HG03108 (cell line): Measurements from ENCODE around the gene LPP.

Experiments used
- ATAC-seq: cut with Tn5 transposase; IDR thresholded peaks from one replicate; pipeline ENCODE4 v1.9.1; 2021; ENCODE audit warnings: moderate library complexity; ENCODE audit not compliant: unreplicated experiment

LPP gene

DNA sequence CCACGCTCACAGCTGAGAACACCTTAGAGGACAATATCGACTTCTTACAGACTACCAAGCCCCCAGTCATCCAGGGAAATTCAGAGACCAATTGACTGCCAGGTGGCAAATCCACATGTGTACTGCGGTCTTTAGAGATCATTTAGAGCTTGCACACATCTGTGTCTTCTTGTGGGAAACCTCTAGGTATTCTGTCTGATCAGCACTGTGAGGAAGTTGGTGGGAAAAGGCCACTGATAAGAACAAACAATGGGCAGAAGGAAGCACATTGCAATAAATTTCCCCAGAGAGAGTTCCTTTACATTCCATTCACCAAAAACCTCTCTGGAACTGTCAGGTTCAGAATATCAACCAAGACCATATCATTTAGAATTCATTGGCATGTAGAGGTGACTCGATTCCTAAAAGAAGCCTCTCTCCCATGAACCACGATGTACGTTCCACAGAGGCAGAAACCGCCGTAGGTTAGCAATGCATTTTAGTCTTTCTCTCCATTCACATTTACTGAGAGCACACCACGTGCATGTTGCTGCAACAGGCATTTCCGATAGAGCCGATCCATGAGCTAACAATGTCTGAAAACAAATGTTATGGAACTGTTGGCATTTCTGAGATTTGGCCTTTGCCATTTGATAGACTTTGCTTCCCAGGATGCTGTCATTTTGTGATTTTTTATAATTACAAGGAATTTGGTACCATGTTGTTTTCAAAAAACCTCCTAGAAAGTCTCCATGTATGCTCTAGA lies 730.5 kb downstream of the LPP start:
- no peak for ATAC-seq

DNA sequence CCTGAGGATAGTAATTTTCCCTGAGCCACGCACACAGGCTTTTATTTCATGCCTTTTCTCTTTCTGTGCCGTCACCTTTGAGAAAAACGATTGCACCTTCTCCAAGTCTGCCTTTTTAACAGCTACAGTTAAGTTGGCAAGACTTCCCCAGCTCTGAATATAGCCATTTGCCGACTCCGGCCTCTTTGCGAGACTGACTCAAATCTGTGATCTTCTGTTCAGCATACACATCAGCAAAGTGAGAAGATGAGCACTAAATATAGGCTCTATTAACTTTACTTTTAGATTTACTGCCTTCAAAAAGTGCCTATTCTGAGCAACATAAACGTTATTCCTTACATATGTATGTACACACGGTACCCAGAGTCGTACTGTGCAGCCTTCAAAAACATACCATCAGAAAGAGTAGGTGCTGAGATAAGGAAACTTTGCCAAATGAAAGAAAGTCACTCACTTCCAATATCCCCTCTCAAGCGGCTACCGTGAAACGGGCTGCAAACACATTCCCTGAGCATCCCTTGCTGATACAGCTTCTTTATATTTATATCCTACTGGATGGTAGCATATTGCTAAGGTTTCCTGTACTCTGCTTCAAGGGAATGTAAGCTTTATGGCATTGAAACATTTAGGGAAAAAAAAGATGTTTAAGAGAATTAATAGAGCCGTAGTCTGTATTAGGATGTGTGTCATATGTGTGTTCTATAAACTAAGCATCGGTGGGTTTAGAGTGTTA lies 734.5 kb downstream of the LPP start:
- ATAC-seq: no peak

DNA sequence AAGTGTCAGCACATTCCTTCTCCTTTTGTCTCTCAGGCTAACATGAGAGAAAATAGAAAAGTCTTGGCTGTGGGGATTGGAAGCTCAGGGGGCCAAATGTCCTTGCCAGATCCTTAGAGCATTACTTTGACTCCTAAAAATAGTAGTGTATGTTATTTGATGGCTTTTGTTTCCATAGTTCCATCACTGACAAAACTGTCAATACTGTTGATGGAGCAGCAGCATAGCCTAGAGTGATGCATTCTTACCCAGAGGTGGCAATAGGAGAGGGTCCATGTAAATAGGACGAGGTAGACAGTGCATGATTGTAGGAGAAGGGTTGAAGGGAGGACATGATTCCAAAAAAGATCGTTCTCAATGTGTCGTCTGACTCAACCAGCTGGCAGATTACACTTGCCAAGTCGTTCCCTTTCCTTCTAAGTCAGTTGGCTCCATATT lies 735.1 kb downstream of the LPP start:
- no peak for ATAC-seq

DNA sequence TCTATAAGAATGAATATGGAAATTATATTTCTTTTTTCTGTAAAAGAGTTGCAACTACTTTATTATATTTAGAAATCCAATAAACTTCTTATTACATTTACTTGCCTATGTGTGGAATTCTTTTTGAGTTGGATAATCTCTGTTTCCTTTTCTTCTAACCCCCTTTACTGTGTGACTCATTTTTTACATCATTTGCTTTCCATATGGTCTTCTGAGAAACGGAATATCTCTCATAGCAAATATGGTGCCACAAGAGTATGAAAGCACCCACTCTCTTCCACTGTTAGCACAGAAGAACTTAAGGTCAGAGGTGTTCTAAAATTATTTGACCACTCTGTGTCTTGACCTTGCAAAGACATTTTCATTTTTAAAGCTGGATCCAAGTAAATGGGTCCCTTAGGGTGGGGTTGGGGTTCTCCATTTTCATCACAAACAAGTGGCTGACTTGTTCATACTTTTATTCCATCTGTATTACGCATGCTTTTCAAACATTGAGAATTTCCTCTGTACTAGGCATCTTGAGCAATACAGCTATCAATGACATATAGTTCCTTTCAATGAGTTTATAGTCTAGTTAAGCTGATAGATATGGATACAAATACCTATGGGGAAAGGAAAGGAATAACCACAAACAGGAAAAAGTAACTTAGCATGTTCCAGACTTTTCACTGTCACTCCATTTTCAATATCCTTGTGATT lies 736.8 kb downstream of the LPP start:
- ATAC-seq: no peak

DNA sequence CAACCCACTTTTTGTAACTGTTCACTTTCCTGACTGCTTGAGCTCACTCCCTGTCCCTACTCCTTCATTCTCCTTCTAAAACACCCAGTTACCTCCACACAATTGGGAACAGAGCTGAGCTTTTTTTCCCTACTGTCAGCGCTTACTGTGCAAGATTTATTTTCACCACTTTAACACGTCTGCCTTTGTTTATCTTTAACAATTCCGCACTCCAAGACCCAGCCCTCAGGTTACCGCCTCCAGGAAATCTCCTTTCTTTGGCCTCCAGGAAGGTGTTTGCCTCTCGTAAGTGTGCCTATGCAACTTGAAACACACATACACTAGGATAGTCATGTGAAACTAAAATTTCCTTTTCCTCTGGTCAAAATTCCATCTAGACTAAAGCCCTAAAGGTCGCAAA lies 745.9 kb downstream of the LPP start:
- no peak for ATAC-seq

DNA sequence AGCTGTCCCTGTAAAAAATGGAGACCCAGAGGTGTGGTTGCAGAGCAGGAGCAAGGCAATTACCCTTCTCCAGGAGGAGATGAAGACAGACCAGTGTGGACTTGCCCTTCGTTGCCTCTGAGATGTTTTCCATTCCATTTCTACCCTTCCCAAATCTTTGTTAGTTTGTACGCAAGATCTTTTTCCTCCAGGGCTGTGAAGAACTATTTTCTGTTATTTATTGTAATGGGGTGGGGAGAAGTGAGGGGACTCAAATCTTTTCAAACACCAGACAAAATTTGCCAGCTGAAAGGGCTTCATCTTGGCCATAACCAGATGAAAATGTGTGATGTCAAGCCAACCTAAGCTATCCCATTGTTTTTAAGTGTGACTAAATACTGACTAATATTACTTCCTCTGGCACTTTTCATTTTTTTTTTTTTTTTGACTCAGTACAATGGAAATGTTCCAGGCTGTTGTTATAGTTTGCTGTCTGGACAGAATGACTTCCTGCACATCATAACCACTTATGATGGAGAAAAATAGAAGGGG lies 746.5 kb downstream of the LPP start:
- no peak for ATAC-seq

DNA sequence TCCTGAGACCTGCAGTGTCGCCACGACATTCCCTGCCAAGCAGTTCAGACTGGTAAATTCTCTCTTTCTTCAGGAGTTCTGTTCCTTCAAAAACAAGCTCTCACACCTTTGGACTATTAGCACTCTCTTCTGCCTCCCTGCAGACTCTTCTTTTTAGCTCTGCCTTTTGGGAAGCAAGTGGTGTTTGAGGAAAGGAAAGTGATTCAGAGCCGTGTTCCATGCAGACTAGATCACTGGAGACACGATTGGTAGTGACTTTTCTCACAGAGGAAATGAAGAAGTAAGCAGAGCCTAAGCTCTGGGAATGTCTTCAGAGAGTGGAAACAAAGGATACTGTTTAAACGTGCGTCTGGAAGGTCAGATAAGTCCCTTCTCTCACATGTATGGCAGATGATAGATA lies 747.2 kb downstream of the LPP start:
- ATAC-seq: no peak

DNA sequence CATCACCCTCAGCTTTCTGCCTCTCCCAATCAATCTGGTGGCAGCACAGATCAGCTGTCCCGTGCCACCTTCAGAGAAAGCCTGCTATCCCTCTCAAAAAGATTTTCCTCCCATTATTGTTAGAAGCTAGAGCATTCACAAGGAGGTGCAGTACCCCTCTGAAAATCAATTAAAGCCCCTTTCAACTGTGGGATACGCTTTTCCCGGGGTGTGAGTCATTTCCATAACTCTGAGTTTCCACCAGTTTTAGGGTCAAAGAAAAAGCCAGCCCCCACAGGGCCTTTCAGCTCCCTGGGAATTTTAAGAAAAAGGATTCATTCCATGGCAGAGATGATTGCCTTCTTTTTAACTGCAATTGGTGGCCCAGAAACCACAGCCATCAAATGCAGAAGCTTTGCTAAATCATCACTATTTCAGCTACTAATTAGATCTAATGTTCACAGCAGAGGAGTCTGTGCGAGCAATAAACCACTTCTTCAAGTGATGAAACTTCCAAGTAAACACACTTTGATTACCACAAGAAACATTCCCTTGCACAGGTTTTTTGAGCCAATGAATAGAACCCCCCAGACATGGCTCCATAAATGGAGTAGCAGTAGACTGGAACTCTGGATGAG lies 747.8 kb downstream of the LPP start:
- no peak for ATAC-seq

DNA sequence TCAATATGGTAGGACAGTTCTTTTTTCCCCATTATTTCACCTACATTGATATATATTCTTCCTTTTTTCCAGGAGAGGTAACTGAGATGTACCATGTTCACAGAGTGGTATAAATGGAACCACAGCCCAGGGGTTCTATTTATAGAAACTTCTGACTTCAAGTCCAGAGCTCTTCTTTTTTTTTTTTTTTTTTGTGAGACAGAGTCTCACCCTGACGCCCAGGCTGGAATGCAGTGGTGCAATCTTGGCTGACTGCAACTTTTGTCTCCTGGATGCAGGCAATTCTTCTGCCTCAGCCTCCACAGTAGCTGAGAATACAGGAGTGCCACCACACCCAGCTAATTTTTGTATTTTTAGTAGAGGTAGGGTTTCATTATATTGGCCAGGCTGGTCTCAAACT lies 750.7 kb downstream of the LPP start:
- no peak for ATAC-seq

DNA sequence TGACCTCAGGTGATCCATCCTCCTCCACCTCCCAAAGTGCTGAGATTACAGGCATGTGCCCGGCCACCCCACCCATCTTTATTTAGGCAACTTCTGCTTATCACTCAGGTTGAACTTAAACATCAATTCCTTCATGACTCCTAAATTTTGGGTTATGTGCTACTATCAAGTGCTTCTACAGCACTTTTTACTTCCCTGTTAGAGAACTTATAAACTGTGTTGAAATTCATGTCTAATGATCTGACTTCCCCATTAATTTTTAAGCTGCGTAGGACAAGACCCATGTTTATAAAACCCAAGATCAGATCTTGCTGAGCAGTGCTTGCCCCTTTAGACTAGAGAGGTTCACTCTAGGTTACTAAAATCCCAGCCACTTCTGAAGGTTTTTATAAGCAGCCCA lies 751.6 kb downstream of the LPP start:
- ATAC-seq: no peak

DNA sequence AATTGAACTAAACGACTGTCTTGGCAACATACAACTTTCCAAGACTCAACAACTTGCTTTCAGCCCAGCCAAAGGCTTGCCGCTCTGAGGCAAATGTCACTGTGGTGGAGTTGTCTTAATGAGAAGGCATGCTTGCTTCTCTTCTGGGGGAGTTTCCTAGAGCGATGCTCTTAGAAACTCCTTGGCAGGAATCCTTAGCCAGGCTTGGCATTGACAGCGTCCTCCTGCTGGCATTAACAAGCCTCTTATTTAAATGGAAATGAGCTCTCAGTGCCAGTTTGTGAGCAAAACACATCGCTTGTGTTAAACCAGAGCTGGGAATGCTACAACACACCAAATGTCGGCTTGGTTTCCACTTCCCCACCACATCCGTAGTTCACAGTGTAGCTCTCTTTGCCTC lies 752.3 kb downstream of the LPP start:
- ATAC-seq: no peak

DNA sequence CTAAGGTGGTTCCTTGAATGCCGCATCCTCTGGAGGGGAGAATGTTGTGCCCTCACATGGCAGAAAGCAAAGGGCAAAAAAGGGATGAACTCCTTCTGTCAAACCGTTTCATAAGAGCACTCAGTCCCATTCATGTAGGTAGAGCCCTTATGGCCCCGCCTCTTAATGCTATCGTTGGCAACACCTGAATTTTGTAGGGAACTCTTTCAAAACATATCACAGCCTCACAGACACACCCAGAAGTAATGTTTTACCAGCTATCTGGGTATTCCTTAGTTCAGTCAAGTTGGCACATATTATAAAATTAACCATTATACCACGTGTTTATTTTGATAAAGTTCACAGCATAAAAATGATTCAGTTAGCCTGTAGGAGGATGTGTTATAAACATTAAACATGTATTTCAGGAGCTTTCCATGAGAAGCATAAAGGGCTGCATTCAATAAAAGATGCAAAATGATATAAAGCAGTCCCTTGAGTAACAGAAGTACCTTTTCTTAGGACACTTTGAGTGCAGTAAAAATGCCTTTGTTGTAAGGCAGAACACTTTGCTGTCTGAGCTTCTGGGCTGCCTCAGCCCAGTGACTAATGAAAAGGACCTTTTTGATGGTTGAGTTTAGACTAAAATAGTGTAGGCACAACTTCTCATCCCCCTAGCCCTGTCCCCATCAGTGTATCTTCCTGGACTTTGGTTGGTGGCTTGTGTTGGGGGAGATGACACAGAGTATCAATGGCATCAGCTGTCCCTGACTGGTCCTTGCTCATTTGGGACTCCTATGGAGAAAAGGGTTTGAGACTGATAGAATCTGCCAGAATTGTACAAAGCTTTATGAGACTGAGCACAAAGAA lies 754.3 kb downstream of the LPP start:
- ATAC-seq: no peak

DNA sequence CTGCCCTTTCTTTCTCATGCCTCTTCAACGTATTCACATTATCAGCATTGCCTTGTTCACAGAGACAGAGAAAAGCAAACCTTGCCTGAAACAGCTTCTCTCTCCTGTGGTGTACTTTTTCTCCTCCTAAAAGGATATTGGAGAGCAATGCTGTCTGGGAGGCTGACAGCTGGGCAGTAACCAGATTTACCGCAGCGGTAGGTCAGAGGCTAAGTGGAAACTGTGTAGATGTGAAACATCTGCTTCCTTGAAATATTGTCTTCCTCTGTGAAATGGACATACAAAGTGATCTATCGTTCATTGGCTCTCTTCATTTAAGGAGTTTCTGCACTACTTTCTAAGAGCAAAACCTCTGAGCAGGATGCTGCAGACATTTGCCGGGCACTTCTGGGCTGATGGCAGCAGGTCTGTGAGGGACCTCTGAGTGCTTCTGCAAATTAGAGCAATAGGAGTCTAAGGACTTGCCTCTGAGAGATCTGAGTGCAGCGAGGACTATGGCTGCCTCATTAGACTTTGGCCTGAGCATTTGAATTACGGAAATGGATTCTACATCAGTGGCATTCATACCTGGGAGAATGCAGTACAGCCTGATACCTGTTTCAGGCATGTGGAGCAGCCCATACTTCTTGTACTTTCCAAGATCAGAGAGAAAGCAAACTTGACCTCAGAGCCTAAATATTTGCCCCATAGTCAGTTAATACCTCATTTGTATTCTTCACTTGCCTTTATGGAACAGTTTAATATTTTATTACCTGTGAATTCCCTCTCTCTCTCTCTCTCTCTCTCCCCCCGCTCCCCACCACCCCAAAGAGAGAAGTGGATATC lies 757.3 kb downstream of the LPP start:
- ATAC-seq: no peak

DNA sequence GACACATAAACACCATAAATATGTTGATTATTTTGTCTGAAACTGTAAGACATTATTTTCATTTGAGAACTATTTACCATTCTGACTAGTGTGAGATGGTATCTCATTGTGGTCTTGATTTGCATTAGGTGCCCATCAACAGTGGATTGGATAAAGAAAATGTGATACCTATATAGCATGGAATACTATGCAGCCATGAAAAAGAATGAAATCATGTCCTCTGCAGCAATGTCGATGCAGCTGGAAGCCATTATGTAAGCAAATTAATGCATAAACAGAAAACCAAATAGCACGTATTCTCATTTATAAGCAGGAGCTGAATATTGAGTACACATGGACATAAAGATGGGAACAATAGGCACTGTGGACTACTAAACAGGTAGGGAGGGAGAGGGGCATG lies 759.1 kb downstream of the LPP start:
- ATAC-seq: no peak

DNA sequence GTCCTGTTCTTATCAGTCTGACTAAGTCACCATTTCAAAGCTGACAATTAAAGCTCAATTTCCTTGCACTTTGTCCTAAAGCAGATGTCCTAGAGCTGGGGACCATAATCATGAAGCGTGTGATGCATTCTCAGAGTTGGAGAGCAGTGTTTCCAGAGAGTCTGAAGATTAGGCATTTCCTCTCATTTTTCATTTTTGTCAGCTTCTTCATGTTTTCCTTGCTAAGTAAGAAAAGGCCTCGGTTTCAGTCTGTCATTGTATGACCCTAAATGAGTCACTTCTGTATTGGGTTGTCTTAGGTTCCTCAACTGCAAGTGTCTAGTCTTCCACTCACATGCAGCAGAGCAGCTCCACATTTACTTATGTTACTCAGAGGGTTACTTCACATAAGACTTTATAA lies 760.6 kb downstream of the LPP start:
- ATAC-seq: no peak

DNA sequence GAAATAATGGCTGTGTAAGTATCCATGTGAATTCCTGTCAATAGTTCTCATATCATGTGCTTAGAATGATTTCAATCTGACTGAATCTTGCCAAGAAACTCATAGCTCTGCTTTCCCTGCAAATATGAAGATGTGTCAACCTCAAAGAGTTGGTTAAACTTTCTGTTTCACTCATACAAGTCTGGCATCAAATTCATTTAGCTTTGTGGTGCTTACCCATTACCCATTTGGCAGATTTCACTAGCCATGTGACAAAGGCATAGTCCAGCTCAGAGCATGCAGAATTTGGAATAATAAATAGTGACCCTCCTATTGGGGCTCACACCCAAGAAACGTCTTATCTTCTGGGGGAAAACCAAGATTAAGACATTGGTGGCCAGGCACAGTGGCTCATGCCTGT lies 761.2 kb downstream of the LPP start:
- no peak for ATAC-seq

DNA sequence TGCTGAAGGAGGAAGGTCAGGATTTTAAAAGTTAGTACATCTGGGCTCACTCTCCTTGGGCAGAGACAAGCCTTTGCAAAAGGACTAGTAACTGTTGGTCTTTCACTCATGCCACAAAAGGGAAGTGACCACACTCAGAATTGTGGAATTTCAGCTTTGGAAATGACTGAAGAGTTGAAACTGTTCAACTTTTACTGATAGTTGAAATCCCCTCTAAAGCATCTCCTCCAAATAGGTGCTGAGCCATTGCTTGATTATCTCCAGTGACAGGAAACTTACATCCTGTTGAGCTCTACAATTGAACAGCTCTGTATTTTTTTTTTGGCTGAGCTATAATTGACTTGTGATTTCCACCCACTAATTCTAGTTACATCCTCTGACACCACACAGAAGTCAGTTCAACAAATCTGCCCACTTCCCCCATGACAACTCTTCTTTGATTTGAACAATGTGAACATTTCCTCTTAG lies 763.0 kb downstream of the LPP start:
- ATAC-seq: no peak

DNA sequence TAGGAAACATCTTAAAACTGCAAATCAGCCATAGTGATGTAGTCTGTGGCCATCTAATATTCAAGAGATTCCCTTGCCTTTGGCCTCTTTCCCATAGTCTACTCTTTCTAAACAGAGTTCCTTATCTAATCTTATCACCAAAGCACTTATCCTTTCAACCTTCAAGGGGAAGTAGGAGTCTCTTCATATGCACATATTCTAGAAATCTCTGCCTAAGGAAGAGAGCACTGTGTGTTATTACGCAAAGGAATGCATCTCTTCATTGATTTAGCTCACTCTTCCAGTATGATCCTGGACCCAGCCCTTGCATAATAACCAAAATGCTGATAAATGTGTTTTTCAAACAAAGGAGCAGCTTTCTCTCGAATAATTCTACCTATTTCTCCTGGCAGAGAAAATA lies 764.1 kb downstream of the LPP start:
- ATAC-seq: no peak

DNA sequence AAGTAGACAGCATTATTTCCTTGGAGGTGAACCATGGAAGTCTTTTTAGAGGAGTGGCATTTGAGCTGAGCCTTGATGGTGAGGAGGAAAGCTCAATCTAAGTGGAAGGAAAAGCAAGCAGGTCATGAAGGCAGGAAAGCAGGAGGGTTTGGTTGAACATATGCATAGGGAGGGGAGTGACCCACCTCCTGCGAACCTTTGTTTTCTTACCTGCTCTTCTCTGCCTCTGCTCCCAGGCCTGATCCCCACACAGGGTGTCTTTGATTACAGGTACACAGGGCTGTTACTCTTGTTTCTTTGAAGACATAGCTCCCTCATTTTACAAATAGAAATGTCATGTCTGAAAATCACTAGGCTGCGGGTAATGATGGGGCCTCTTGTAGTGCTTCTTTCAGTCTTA lies 769.7 kb downstream of the LPP start:
- ATAC-seq: no peak
